Fibroblast of lung (primary cell): ENCODE data around the gene NPSR1. TPM values are rescaled to one million over a fixed set of nuclear protein-coding genes. Genes with fewer than 3 reads are reported as not detected.

Experiments used
- DNase-seq, 2 donors: peaks; one replicate each; pipeline versions ENCODE4 v3.0.0 to v3.0.0-alpha.2; 2010; ENCODE audit warnings: low read depth in 2 of 2
- H2AFZ ChIP-seq: 2 replicates; pipeline ENCODE4 v1.5.1; 2012; ENCODE audit warnings: low read length, control low read depth, inconsistent platforms
- H3K27ac ChIP-seq: 2 replicates; pipeline ENCODE4 v1.5.1; 2011; ENCODE audit warnings: low read length, control low read depth; ENCODE audit not compliant: insufficient read depth
- H3K27me3 ChIP-seq: 2 replicates; pipeline ENCODE4 v1.5.1; 2011; ENCODE audit warnings: mild to moderate bottlenecking, low read length; ENCODE audit not compliant: control insufficient read depth, insufficient read depth
- H3K36me3 ChIP-seq: 2 replicates; pipeline ENCODE4 v1.5.1; 2011; ENCODE audit warnings: low read length; ENCODE audit not compliant: control insufficient read depth, insufficient read depth
- H3K4me1 ChIP-seq: 2 replicates; pipeline ENCODE4 v1.5.1; 2011; ENCODE audit warnings: low read length; ENCODE audit not compliant: control insufficient read depth, insufficient read depth; ENCODE audit errors: extremely low read depth
- H3K4me2 ChIP-seq: 2 replicates; pipeline ENCODE4 v1.5.1; 2011; ENCODE audit warnings: low read length, control low read depth; ENCODE audit not compliant: insufficient read depth; ENCODE audit errors: extremely low read depth
- H3K4me3 ChIP-seq, 4 experiments: fragments of 200-600 bp in 1 of 4; sonication (generic) in 1 of 4; replicated peaks in 1 of 4; 2 replicates each; pipeline ENCODE4 v1.5.1; 2011 to 2016; ENCODE audit warnings: low read length in 4 of 4, low read depth in 3 of 4, mild to moderate bottlenecking in 3 of 4, control low read depth in 2 of 4, inconsistent platforms in 1 of 4, mixed read lengths in 1 of 4; ENCODE audit not compliant: insufficient read depth in 1 of 4; ENCODE audit errors: control extremely low read depth in 1 of 4
- H3K79me2 ChIP-seq: 2 replicates; pipeline ENCODE4 v1.5.1; 2012; ENCODE audit warnings: mild to moderate bottlenecking, low read length, inconsistent platforms; ENCODE audit not compliant: control insufficient read depth, insufficient read depth
- H3K9ac ChIP-seq: 2 replicates; pipeline ENCODE4 v1.5.1; 2011; ENCODE audit warnings: mild to moderate bottlenecking, low read length, control low read depth; ENCODE audit not compliant: insufficient read depth
- H3K9me3 ChIP-seq: 2 replicates; pipeline ENCODE4 v1.5.1; 2012; ENCODE audit warnings: low read depth, low read length; ENCODE audit not compliant: control insufficient read depth, insufficient read depth
- H4K20me1 ChIP-seq: 2 replicates; pipeline ENCODE4 v1.5.1; 2011; ENCODE audit warnings: low read length; ENCODE audit not compliant: control insufficient read depth, insufficient read depth; ENCODE audit errors: extremely low read depth
- CTCF ChIP-seq, 2 donors: IDR thresholded peaks in 1 of 2; conservative IDR thresholded peaks in 1 of 2; 1 replicate in 1 of 2; 2 replicates in 1 of 2; pipeline ENCODE4 v1.5.1; 2011 to 2012; ENCODE audit warnings: low read length in 2 of 2, control low read depth in 1 of 2, inconsistent platforms in 1 of 2, low read depth in 1 of 2, mild to moderate bottlenecking in 1 of 2
- EZH2 ChIP-seq: IDR thresholded peaks from 2 replicates; pipeline ENCODE4 v1.5.1; 2012; ENCODE audit warnings: low read length, control low read depth, mild to moderate bottlenecking; ENCODE audit errors: missing control alignments
- polyA plus RNA-seq, 2 donors: library from polyadenylated mRNA; depleted of rRNA in 1 of 2; stranded (reverse) in 1 of 2; unstranded in 1 of 2; fragments of >200 nt; gene quantifications; 2 replicates each; pipeline ENCODE4 v1.2.1, GENCODE V29; 2011 to 2012; ENCODE audit warnings: missing spikeins in 1 of 2
- total RNA-seq: library from RNA; depleted of rRNA; stranded (reverse); fragments of >200 nt; gene quantifications from 2 replicates; pipeline ENCODE4 v1.2.1, GENCODE V29; 2014

The NPSR1 gene
- total and polyA plus RNA-seq, 2 donors (not counting 1 experiment from before 2014, with no cell fraction given), result not detected

GRCh38 chr7:34835901-34836600 lies 178.0 kb downstream of the NPSR1 start:
- Histone ChIP-seq H3K4me1 (no peaks in the 10 kb centered on the region), H3K27ac (no peak overlapping the region), H3K4me3 (no peak overlapping the region), H3K36me3 (no peaks in the 10 kb centered on the region), H3K79me2 (no peaks in the 10 kb centered on the region), H3K9ac (no peak overlapping the region), H3K9me3 (no peaks in the 10 kb centered on the region), H4K20me1 (no peaks in the 10 kb centered on the region), H3K4me2 (no peak overlapping the region), H3K27me3 (no peaks in the 10 kb centered on the region), H2AFZ (no peak overlapping the region)
- TF ChIP-seq EZH2 (no peak), CTCF (conservative IDR thresholded peaks at IDR 0.05 in 1 of 2, IDR thresholded peaks at IDR 0.05 in 1 of 2; ENCODE audit: low read depth in 1 of 2, low read length in 2 of 2) (no peak)
- DNase-seq, result no peak

- H3K36me3 ChIP-seq, result no peaks in the 10 kb centered on the region
- TF ChIP-seq CTCF (conservative IDR thresholded peaks at IDR 0.05 in 1 of 2, IDR thresholded peaks at IDR 0.05 in 1 of 2; ENCODE audit: low read depth in 1 of 2, low read length in 2 of 2) (no peak), EZH2 (no peak)
- no peaks in the 10 kb centered on the region for H3K9me3 ChIP-seq
- no peak overlapping the region for H3K4me2 ChIP-seq
- no peak overlapping the region for H2AFZ ChIP-seq
- DNase-seq, result no peak
- H3K4me1 ChIP-seq, result no peaks in the 10 kb centered on the region
- no peak overlapping the region for H3K4me3 ChIP-seq
- H3K9ac ChIP-seq, result no peak overlapping the region
- H3K27ac ChIP-seq, result no peak overlapping the region
- H4K20me1 ChIP-seq, result no peaks in the 10 kb centered on the region
- no peaks in the 10 kb centered on the region for H3K79me2 ChIP-seq
- no peaks in the 10 kb centered on the region for H3K27me3 ChIP-seq
Observed at GRCh38 chr7:34837316-34837715, 179.3 kb downstream of the NPSR1 start.

- Histone ChIP-seq H3K4me2 (no peak overlapping the region), H3K27me3 (no peaks in the 10 kb centered on the region), H3K36me3 (no peaks in the 10 kb centered on the region), H3K4me3 (no peak overlapping the region), H3K4me1 (no peaks in the 10 kb centered on the region), H3K79me2 (no peaks in the 10 kb centered on the region), H3K9me3 (no peaks in the 10 kb centered on the region), H2AFZ (no peak overlapping the region), H3K9ac (no peak overlapping the region), H4K20me1 (no peaks in the 10 kb centered on the region), H3K27ac (no peak overlapping the region)
- TF ChIP-seq EZH2, result no peak
- peak in 1 of 2 donors; percentile 63 for DNase-seq
Observed at GRCh38 chr7:34837801-34838201, 179.8 kb downstream of the NPSR1 start.
